Measurements from ENCODE around the gene ENAH.

Gene ENAH

DNA sequence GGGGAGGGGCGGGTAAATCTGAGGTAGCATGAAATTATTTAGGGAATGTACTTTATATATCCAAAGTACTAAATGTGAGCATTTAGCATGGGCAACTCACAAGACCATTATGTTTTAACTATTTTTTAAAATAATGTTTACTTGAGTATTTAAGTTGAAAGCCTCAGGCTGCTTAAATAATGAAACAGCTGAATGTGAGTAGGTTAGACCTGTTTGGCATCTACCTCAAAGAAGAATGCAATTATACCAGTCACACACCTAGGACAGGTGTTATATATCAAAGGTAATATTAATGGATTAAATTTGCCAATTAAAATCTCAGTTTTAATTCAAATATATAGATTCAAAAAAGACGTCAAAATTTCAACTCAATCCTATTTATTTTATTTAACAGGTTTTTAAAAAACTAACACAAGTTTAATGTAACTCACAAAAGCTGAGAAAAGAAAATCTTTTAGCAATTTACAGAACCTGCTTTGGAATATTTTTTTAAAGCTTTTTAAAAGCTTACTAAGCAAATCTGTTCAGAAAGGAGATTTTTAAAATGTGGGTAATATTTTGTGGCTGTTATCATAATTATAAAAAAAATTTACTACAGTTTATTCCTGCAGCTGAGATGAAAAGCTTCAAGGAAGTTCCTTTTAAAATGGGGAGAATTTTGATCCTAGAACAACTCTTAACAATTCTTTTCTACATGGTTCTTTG lies 120.5 kb downstream of the ENAH start:
- Histone ChIP-seq H3K27ac (peak overlapping the region; percentile 47), H3K4me3 (peak overlapping the region; percentile 1), H3K9me3 (ENCODE audit: low read depth, low read length) (no peaks in the 10 kb centered on the region), H3K36me3 (ENCODE audit: insufficient read depth, low read length) (peaks cover 15% of the 10 kb centered on the region), H3K9ac (ENCODE audit: insufficient read length) (no peak overlapping the region)
- no peak for DNase-seq (ENCODE audit: low read depth, low spot score)
- no peak for TF ChIP-seq FOXP2 (optimal IDR thresholded peaks at IDR 0.05; ENCODE audit: control extremely low read depth, extremely low read length, insufficient read depth)
- TF ChIP-seq EZH2 (IDR thresholded peaks at IDR 0.05) = no peak
- TF ChIP-seq POLR2AphosphoS5 (IDR thresholded peaks at IDR 0.05; ENCODE audit: borderline replicate concordance, low read depth, low read length) = no peak

GRCh38 chr1:225529726-225530125 lies 123.2 kb downstream of the ENAH start:
- TF ChIP-seq EZH2 (IDR thresholded peaks at IDR 0.05) = no peak
- no peak for TF ChIP-seq POLR2AphosphoS5 (IDR thresholded peaks at IDR 0.05; ENCODE audit: borderline replicate concordance, low read depth, low read length)
- TF ChIP-seq FOXP2 (optimal IDR thresholded peaks at IDR 0.05; ENCODE audit: control extremely low read depth, extremely low read length, insufficient read depth) = no peak
- H3K4me3 ChIP-seq = no peak overlapping the region
- H3K27ac ChIP-seq = no peak overlapping the region
- H3K9me3 ChIP-seq (ENCODE audit: low read depth, low read length) = no peaks in the 10 kb centered on the region
- H3K36me3 ChIP-seq (ENCODE audit: insufficient read depth, low read length) = peaks cover 15% of the 10 kb centered on the region
- no peak for DNase-seq (ENCODE audit: low read depth, low spot score)
- H3K9ac ChIP-seq (ENCODE audit: insufficient read length) = no peak overlapping the region

DNA sequence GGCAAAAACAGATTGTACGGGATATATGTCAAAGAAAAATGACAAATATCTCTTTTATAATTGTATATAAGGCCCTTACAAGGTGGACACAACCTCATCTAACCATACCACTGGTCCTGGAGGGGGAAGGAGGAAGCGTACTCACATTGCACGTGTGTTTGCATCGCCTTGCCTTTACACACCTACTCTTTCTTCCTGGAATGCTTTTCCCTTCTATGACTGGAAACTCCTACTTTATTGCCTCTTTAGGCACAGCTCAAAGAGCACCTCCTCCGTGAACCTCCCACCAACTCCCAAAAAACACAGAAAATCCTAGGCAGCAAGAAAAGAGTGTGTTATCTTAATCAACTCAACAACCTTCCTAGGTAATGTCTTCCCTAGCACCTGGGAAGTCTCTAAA lies 125.3 kb downstream of the ENAH start:
- Histone ChIP-seq H3K4me3 (no peak overlapping the region), H3K9me3 (ENCODE audit: low read depth, low read length) (no peaks in the 10 kb centered on the region), H3K27ac (no peak overlapping the region), H3K36me3 (ENCODE audit: insufficient read depth, low read length) (peaks cover 15% of the 10 kb centered on the region), H3K9ac (ENCODE audit: insufficient read length) (no peak overlapping the region)
- DNase-seq (ENCODE audit: low read depth, low spot score) = no peak
- no peak for TF ChIP-seq FOXP2 (optimal IDR thresholded peaks at IDR 0.05; ENCODE audit: control extremely low read depth, extremely low read length, insufficient read depth)
- no peak for TF ChIP-seq POLR2AphosphoS5 (IDR thresholded peaks at IDR 0.05; ENCODE audit: borderline replicate concordance, low read depth, low read length)
- no peak for TF ChIP-seq EZH2 (IDR thresholded peaks at IDR 0.05)

DNA sequence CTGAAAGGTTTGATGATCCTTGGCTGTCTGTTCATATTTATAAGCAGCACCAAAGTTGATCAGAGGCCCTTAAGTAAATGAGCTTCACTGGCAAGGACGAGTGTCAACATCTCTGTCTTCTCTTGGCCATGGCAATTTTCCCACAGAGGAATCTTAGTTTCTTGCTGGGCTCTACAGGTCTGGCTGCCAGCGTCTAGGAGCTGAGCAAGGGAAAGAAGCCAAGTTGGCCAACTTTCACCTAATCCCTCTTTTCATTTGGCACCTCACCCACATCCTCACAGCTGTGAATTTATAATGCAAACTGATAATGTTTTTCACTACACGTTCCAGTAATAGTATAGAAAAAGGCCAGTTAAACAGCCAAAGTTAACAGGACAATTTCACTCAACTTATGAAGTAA lies 126.0 kb downstream of the ENAH start:
- Histone ChIP-seq H3K27ac (no peak overlapping the region), H3K4me3 (no peak overlapping the region), H3K36me3 (ENCODE audit: insufficient read depth, low read length) (peaks cover 15% of the 10 kb centered on the region), H3K9me3 (ENCODE audit: low read depth, low read length) (no peaks in the 10 kb centered on the region), H3K9ac (ENCODE audit: insufficient read length) (no peak overlapping the region)
- no peak for DNase-seq (ENCODE audit: low read depth, low spot score)
- TF ChIP-seq POLR2AphosphoS5 (IDR thresholded peaks at IDR 0.05; ENCODE audit: borderline replicate concordance, low read depth, low read length) (no peak), EZH2 (IDR thresholded peaks at IDR 0.05) (no peak), FOXP2 (optimal IDR thresholded peaks at IDR 0.05; ENCODE audit: control extremely low read depth, extremely low read length, insufficient read depth) (no peak)

- no peak for TF ChIP-seq POLR2AphosphoS5 (IDR thresholded peaks at IDR 0.05; ENCODE audit: borderline replicate concordance, low read depth, low read length)
- no peak for TF ChIP-seq FOXP2 (optimal IDR thresholded peaks at IDR 0.05; ENCODE audit: control extremely low read depth, extremely low read length, insufficient read depth)
- TF ChIP-seq EZH2 (IDR thresholded peaks at IDR 0.05) = no peak
- Histone ChIP-seq H3K9me3 (ENCODE audit: low read depth, low read length) (no peaks in the 10 kb centered on the region), H3K9ac (ENCODE audit: insufficient read length) (no peak overlapping the region)
Observed at GRCh38 chr1:225525377-225525776, 127.5 kb downstream of the ENAH start.

DNA sequence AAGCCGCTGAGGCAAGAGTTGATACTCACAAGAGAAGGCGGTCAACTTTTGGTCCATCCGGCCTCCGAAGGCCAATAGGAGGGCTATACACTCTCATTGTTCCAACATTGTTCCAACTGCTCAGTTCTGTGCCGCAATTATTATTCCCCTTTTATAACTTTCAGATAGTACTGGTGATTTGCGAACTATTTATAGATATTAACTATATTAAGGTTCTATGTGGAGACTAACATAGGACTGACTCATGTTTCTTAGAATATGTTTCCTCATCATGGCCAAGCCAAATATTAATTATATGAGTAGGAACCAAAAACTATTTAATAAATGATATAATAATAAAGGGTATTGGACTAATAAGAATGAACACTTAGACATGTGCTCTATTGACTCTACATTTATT lies 128.4 kb downstream of the ENAH start:
- Histone ChIP-seq H3K9ac (ENCODE audit: insufficient read length) (no peak overlapping the region), H3K36me3 (ENCODE audit: insufficient read depth, low read length) (peaks cover 5% of the 10 kb centered on the region), H3K4me3 (no peak overlapping the region), H3K9me3 (ENCODE audit: low read depth, low read length) (no peaks in the 10 kb centered on the region), H3K27ac (no peak overlapping the region)
- TF ChIP-seq POLR2AphosphoS5 (IDR thresholded peaks at IDR 0.05; ENCODE audit: borderline replicate concordance, low read depth, low read length) = no peak
- no peak for DNase-seq (ENCODE audit: low read depth, low spot score)

More at GRCh38 chr1:225525377-225525776, 127.5 kb downstream of the ENAH start:
- no peak for DNase-seq (ENCODE audit: low read depth, low spot score)
- Histone ChIP-seq H3K36me3 (ENCODE audit: insufficient read depth, low read length) (peaks cover 13% of the 10 kb centered on the region), H3K4me3 (no peak overlapping the region), H3K27ac (no peak overlapping the region)

DNA sequence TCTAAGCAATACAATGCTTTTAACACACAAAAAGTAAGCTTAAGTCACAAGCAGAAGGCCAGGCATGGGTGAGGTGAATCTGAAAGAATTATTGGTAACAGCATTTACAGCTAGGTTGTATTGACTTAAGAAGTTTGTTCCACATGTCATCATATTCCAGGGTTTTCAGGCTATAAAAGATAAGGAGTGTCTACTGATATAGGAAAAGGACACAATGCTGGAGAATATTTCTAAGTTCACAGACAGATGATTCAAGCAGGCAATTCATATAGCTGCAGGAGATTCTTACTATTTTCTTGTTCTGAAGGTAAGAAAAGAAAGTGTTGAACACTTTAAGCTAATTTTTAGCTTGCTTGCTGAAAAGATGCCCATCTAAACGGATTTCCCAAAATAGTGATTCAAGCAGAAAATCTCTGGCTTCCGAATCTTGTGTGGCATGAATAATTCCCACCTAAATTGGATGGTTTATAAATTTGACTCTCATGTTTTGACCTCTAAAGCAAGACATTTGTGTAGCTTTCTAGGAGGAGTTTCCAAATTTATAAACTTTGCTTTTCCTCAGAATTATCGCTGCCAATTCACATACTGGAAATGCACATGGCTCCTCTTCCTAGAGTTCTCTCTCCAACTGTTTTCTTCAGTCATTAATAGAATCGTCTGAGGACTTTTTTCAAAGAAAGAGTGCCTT lies 129.5 kb downstream of the ENAH start:
- Histone ChIP-seq H3K36me3 (ENCODE audit: insufficient read depth, low read length) (peaks cover 9% of the 10 kb centered on the region; the same call in 1 of the 2 replicates), H3K9me3 (ENCODE audit: low read depth, low read length) (no peaks in the 10 kb centered on the region), H3K4me3 (no peak overlapping the region), H3K27ac (no peak overlapping the region), H3K9ac (ENCODE audit: insufficient read length) (no peak overlapping the region)
- TF ChIP-seq EZH2 (IDR thresholded peaks at IDR 0.05) = no peak
- TF ChIP-seq FOXP2 (optimal IDR thresholded peaks at IDR 0.05; ENCODE audit: control extremely low read depth, extremely low read length, insufficient read depth) = no peak
- TF ChIP-seq POLR2AphosphoS5 (IDR thresholded peaks at IDR 0.05; ENCODE audit: borderline replicate concordance, low read depth, low read length) = no peak
- DNase-seq (ENCODE audit: low read depth, low spot score) = no peak

DNA sequence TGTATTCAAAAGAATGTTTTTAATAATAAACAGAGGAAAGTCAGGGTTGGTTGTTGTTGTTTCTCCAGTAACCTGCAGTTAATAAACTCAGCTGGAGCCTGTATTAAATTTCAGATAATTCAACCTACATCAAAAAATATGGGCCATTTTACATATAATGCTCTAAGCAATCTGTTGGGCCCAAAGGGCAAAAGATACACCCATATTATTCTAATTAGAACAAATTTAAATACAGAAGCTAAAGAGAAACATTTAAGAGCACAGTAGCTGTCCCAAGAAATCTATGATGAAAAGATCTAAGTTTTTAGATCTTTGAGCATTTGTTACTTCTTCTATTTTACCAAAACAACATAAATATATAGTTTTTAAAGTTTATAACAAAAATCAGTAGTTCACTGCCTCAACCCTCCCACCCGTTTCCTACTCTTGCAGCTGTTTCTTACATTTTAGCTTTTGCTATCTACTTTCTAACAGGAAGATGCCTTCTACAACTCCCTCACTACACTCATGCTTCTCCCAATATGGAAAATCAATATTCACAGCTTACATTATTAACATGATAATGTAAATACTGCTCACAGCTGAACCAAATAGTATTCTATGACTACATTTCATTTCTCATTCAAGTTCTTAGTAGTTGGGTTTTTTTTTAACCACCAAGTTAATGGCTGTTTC lies 130.2 kb downstream of the ENAH start:
- H3K9ac ChIP-seq (ENCODE audit: insufficient read length) = no peak overlapping the region
- no peak overlapping the region for H3K4me3 ChIP-seq
- TF ChIP-seq POLR2AphosphoS5 (IDR thresholded peaks at IDR 0.05; ENCODE audit: borderline replicate concordance, low read depth, low read length) (no peak), FOXP2 (optimal IDR thresholded peaks at IDR 0.05; ENCODE audit: control extremely low read depth, extremely low read length, insufficient read depth) (no peak), EZH2 (IDR thresholded peaks at IDR 0.05) (no peak)
- no peak for DNase-seq (ENCODE audit: low read depth, low spot score)
- H3K27ac ChIP-seq = no peak overlapping the region
- peaks cover 10% of the 10 kb centered on the region for H3K36me3 ChIP-seq (ENCODE audit: insufficient read depth, low read length)
- no peaks in the 10 kb centered on the region for H3K9me3 ChIP-seq (ENCODE audit: low read depth, low read length)

Data from SK-N-MC (cell line).